Mesenchymal stem cell (in vitro differentiated cells and primary cell): ENCODE measurements around the gene SLC39A2.

Experiments used
- DNase-seq: peaks from one replicate; pipeline ENCODE4 v3.0.0-alpha.2; 2013
- H2AFZ ChIP-seq: one replicate; pipeline ENCODE4 v1.6.1; 2013; ENCODE audit warnings: low read depth, mild to moderate bottlenecking, control low read depth, inconsistent platforms, low read length, moderate library complexity
- H2AK5ac ChIP-seq: 2 replicates; pipeline ENCODE4 v1.6.1; 2013; ENCODE audit warnings: low read length, moderate library complexity, mild to moderate bottlenecking, inconsistent platforms; ENCODE audit not compliant: severe bottlenecking
- H2BK120ac ChIP-seq: one replicate; pipeline ENCODE4 v1.6.1; 2013; ENCODE audit warnings: low read depth, mild to moderate bottlenecking, inconsistent platforms, low read length, moderate library complexity
- H2BK12ac ChIP-seq, 2 experiments: one replicate each; pipeline ENCODE4 v1.6.1; 2013; ENCODE audit warnings: inconsistent platforms in 2 of 2, low read length in 2 of 2, mild to moderate bottlenecking in 2 of 2, moderate library complexity in 2 of 2, control low read depth in 1 of 2
- H2BK15ac ChIP-seq: one replicate; pipeline ENCODE4 v1.6.1; 2013; ENCODE audit warnings: mild to moderate bottlenecking, low read depth, inconsistent platforms; ENCODE audit not compliant: poor library complexity, severe bottlenecking
- H2BK5ac ChIP-seq: 2 replicates; pipeline ENCODE4 v1.6.1; 2013; ENCODE audit warnings: low read depth, mild to moderate bottlenecking, low read length, control low read depth, inconsistent platforms; ENCODE audit not compliant: poor library complexity, severe bottlenecking
- H3K14ac ChIP-seq, 2 experiments: one replicate each; pipeline ENCODE4 v1.6.1; 2013; ENCODE audit warnings: inconsistent platforms in 2 of 2, low read length in 2 of 2, control low read depth in 1 of 2, mild to moderate bottlenecking in 1 of 2, moderate library complexity in 1 of 2
- H3K18ac ChIP-seq, 2 experiments: one replicate each; pipeline ENCODE4 v1.6.1; 2013; ENCODE audit warnings: inconsistent platforms in 2 of 2, low read length in 2 of 2, control low read depth in 1 of 2, low read depth in 1 of 2, mild to moderate bottlenecking in 1 of 2
- H3K23ac ChIP-seq, 2 experiments: one replicate each; pipeline ENCODE4 v1.6.1; 2013; ENCODE audit warnings: inconsistent platforms in 2 of 2, low read length in 2 of 2, mild to moderate bottlenecking in 2 of 2, moderate library complexity in 2 of 2, control low read depth in 1 of 2
- H3K27ac ChIP-seq: 2 replicates; pipeline ENCODE4 v1.5.1; 2013; ENCODE audit warnings: mild to moderate bottlenecking, moderate library complexity, low read length, control low read depth, inconsistent platforms; ENCODE audit not compliant: poor library complexity, severe bottlenecking
- H3K27me3 ChIP-seq, 2 experiments: 2 replicates each; pipeline versions ENCODE4 v1.6.1 to v1.7.0; 2013; ENCODE audit warnings: low read length in 2 of 2, mild to moderate bottlenecking in 2 of 2, moderate library complexity in 2 of 2, control low read depth in 1 of 2, inconsistent platforms in 1 of 2; ENCODE audit not compliant: control insufficient read depth in 1 of 2, insufficient read depth in 1 of 2
- H3K36me3 ChIP-seq, 2 experiments: 2 replicates each; pipeline versions ENCODE4 v1.6.1 to v1.7.0; 2013; ENCODE audit warnings: low read length in 2 of 2, control low read depth in 1 of 2, inconsistent platforms in 1 of 2, low read depth in 1 of 2, mild to moderate bottlenecking in 1 of 2; ENCODE audit not compliant: insufficient read depth in 2 of 2, control insufficient read depth in 1 of 2
- H3K4ac ChIP-seq, 2 experiments: one replicate each; pipeline ENCODE4 v1.6.1; 2013; ENCODE audit warnings: inconsistent platforms in 2 of 2, low read length in 2 of 2, mild to moderate bottlenecking in 2 of 2, moderate library complexity in 2 of 2, control low read depth in 1 of 2, low read depth in 1 of 2
- H3K4me1 ChIP-seq: 2 replicates; pipeline ENCODE4 v1.6.1; 2013; ENCODE audit warnings: low read depth, low read length, control low read depth; ENCODE audit not compliant: control insufficient read depth, insufficient read depth
- H3K4me2 ChIP-seq: 2 replicates; pipeline ENCODE4 v1.6.1; 2013; ENCODE audit warnings: low read length, mild to moderate bottlenecking, inconsistent platforms; ENCODE audit not compliant: poor library complexity, severe bottlenecking
- H3K4me3 ChIP-seq, 2 experiments: 2 replicates each; pipeline versions ENCODE4 v1.5.1 to v1.7.0; 2013; ENCODE audit warnings: low read length in 2 of 2, mild to moderate bottlenecking in 2 of 2, control low read depth in 1 of 2, low read depth in 1 of 2; ENCODE audit not compliant: insufficient read depth in 1 of 2
- H3K79me1 ChIP-seq: replicated peaks from 2 replicates; pipeline ENCODE4 v1.6.1; 2013; ENCODE audit warnings: mild to moderate bottlenecking, control low read depth, low read length, inconsistent platforms; ENCODE audit not compliant: poor library complexity, severe bottlenecking
- H3K9ac ChIP-seq: 2 replicates; pipeline ENCODE4 v1.7.0; 2013; ENCODE audit warnings: mild to moderate bottlenecking, low read length, moderate library complexity
- H3K9me3 ChIP-seq: 2 replicates; pipeline ENCODE4 v1.7.0; 2013; ENCODE audit warnings: mild to moderate bottlenecking, low read length; ENCODE audit not compliant: control insufficient read depth
- H4K8ac ChIP-seq: one replicate; pipeline ENCODE4 v1.6.1; 2013; ENCODE audit warnings: inconsistent platforms, mild to moderate bottlenecking, low read length, moderate library complexity
- H4K91ac ChIP-seq: one replicate; pipeline ENCODE4 v1.6.1; 2013; ENCODE audit warnings: mild to moderate bottlenecking, low read length, inconsistent platforms
- WGBS: methylation state at CpG from one replicate; pipeline ENCODE4 v1.1.7; 2013; ENCODE audit warnings: mixed read lengths; 5-methylcytosine and 5-hydroxymethylcytosine counted together

Gene SLC39A2

GRCh38 chr14:21018286-21018685, 19.2 kb downstream of the SLC39A2 start:
- Histone ChIP-seq H2BK5ac (no peak overlapping the region), H3K4me1 (peaks cover 3% of the 10 kb centered on the region), H4K91ac (no peak overlapping the region), H2BK120ac (no peak overlapping the region), H3K4me3 (no peak overlapping the region), H3K27me3 (peaks cover 36 to 56% of the 10 kb centered on the region in 2 experiments), H2AK5ac (no peak overlapping the region), H2BK15ac (no peak overlapping the region), H3K4me2 (no peak overlapping the region), H3K18ac (no peak overlapping the region), H2BK12ac (no peak overlapping the region), H3K14ac (no peak overlapping the region), H3K79me1 (no peaks in the 10 kb centered on the region), H3K23ac (no peak overlapping the region), H4K8ac (no peak overlapping the region), H3K9ac (no peak overlapping the region), H3K27ac (no peak overlapping the region), H3K4ac (no peak overlapping the region), H3K36me3 (no peaks in the 10 kb centered on the region), H2AFZ (no peak overlapping the region), H3K9me3 (no peaks in the 10 kb centered on the region)
- no peak for DNase-seq
- 89% methylated on average over 6 of the region's 7 CpGs for WGBS

- H2BK5ac ChIP-seq: no peak overlapping the region
- H3K79me1 ChIP-seq: no peaks in the 10 kb centered on the region
- H4K91ac ChIP-seq: no peak overlapping the region
- H3K9ac ChIP-seq: no peak overlapping the region
- H3K36me3 ChIP-seq: no peaks in the 10 kb centered on the region
- H3K18ac ChIP-seq: no peak overlapping the region
- H3K4me1 ChIP-seq: peaks cover 3% of the 10 kb centered on the region
- H3K9me3 ChIP-seq: no peaks in the 10 kb centered on the region
- H2BK12ac ChIP-seq: no peak overlapping the region
- H3K27me3 ChIP-seq: peaks cover 38 to 56% of the 10 kb centered on the region in 2 experiments
- H2BK120ac ChIP-seq: no peak overlapping the region
- no peak overlapping the region for H3K4ac ChIP-seq
- 97% methylated on average over 3 of the region's 3 CpGs for WGBS
- H4K8ac ChIP-seq: no peak overlapping the region
- H3K14ac ChIP-seq: no peak overlapping the region
- no peak overlapping the region for H3K4me2 ChIP-seq
- no peak overlapping the region for H2AK5ac ChIP-seq
- DNase-seq: no peak
- no peak overlapping the region for H3K4me3 ChIP-seq
- no peak overlapping the region for H3K27ac ChIP-seq
- no peak overlapping the region for H2AFZ ChIP-seq
- no peak overlapping the region for H2BK15ac ChIP-seq
- H3K23ac ChIP-seq: no peak overlapping the region
These were observed 19.7 kb downstream of the SLC39A2 start for GRCh38 chr14:21018781-21019180.

- Histone ChIP-seq H3K36me3 (no peaks in the 10 kb centered on the region), H3K4me3 (no peak overlapping the region), H3K18ac (no peak overlapping the region), H3K14ac (no peak overlapping the region), H2BK15ac (no peak overlapping the region), H2AK5ac (no peak overlapping the region), H2BK5ac (no peak overlapping the region), H4K8ac (no peak overlapping the region), H3K79me1 (no peaks in the 10 kb centered on the region), H3K4ac (no peak overlapping the region), H3K4me1 (peaks cover 3% of the 10 kb centered on the region), H3K27ac (no peak overlapping the region), H3K23ac (no peak overlapping the region), H4K91ac (no peak overlapping the region), H2BK120ac (no peak overlapping the region), H3K27me3 (peaks cover 44 to 59% of the 10 kb centered on the region in 2 experiments), H2AFZ (no peak overlapping the region), H3K9ac (no peak overlapping the region), H2BK12ac (no peak overlapping the region), H3K4me2 (no peak overlapping the region), H3K9me3 (no peaks in the 10 kb centered on the region)
- WGBS: 43% methylated on average over 1 of the region's 1 CpG
- DNase-seq: no peak
These were observed 20.3 kb downstream of the SLC39A2 start for GRCh38 chr14:21019366-21019765.

GRCh38 chr14:21020977-21021545, 22.0 kb downstream of the SLC39A2 start:
- H3K4me1 ChIP-seq: peaks cover 16% of the 10 kb centered on the region
- no peak overlapping the region for H2AK5ac ChIP-seq
- H3K36me3 ChIP-seq: peaks cover 0 to 2% of the 10 kb centered on the region in 2 experiments

More at GRCh38 chr14:21020977-21021545, 22.0 kb downstream of the SLC39A2 start:
- no peaks in the 10 kb centered on the region for H3K9me3 ChIP-seq
- no peak overlapping the region for H2BK12ac ChIP-seq
- no peak overlapping the region for H3K23ac ChIP-seq
- WGBS: 96% methylated on average over 4 of the region's 5 CpGs
- DNase-seq: no peak
- H3K4ac ChIP-seq: no peak overlapping the region
- no peak overlapping the region for H3K14ac ChIP-seq
- H3K4me2 ChIP-seq: no peak overlapping the region
- no peak overlapping the region for H2BK120ac ChIP-seq
- peaks cover 56 to 68% of the 10 kb centered on the region in 2 experiments for H3K27me3 ChIP-seq
- H3K27ac ChIP-seq: no peak overlapping the region
- no peak overlapping the region for H3K9ac ChIP-seq
- H3K18ac ChIP-seq: no peak overlapping the region
- no peak overlapping the region for H2BK5ac ChIP-seq
- H2AFZ ChIP-seq: no peak overlapping the region
- no peak overlapping the region for H4K91ac ChIP-seq
- H2BK15ac ChIP-seq: no peak overlapping the region
- H4K8ac ChIP-seq: no peak overlapping the region
- no peaks in the 10 kb centered on the region for H3K79me1 ChIP-seq
- no peak overlapping the region for H3K4me3 ChIP-seq
